ENCODE data around the gene FAM131B.

GRCh38 chr7:143351060-143351459 lies 11.5 kb downstream of the FAM131B start:
- TF ChIP-seq CTCF (IDR thresholded peaks at IDR 0.05): no peak
- TF ChIP-seq POLR2A (IDR thresholded peaks at IDR 0.05): no peak
- TF ChIP-seq EP300 (IDR thresholded peaks at IDR 0.05): no peak

All from ovary (tissue), 3 donors.